HL-60 (cell line): ENCODE data around the gene TUFM.

Experiments
- POLR2AphosphoS5 ChIP-seq: IDR thresholded peaks from 2 replicates; pipeline ENCODE4 v1.6.1; 2012; ENCODE audit warnings: low read depth
- SPI1 ChIP-seq: IDR thresholded peaks from 2 replicates; pipeline ENCODE4 v1.6.1; 2012; ENCODE audit warnings: low read depth, mild to moderate bottlenecking, borderline replicate concordance
- TF ChIP-seq, protein P1 (sequence below): IDR thresholded peaks from one replicate; pipeline ENCODE4 v1.5.1; 2011; ENCODE audit warnings: low read length, control low read depth, inconsistent platforms; ENCODE audit not compliant: insufficient read depth
- TF ChIP-seq, protein P2 (sequence below): IDR thresholded peaks from 2 replicates; pipeline ENCODE4 v1.6.1; 2012; ENCODE audit warnings: low read depth; ENCODE audit not compliant: insufficient replicate concordance

DNA sequence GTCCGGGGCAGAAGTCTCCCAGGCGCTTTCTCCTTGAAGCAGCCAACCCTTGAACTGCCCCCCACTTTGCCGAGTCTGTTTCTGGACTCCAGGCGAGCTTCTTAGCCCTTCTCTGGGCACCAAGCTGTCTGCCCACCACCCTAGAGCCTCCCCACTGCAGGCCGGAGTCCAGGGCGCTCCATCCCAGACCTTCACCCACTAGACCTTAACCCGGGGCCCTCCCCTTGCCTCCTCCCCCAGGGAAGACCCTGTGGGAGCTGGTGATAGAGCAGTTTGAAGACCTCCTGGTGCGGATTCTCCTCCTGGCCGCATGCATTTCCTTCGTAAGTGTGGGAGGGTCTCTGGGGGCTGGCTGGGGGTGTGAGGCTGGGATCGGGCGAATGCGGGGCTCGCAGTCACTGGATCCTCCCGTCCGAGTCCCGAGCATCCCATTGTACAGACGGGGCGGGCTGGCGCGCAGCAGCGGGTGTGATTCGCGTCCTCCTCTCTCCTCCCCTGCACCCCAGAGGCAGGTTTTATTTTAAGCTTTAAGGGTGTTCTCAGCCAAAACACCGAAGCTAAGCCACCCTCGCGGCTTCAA is 33.2 kb upstream of the TUFM start:
- TF ChIP-seq, protein P1, sequence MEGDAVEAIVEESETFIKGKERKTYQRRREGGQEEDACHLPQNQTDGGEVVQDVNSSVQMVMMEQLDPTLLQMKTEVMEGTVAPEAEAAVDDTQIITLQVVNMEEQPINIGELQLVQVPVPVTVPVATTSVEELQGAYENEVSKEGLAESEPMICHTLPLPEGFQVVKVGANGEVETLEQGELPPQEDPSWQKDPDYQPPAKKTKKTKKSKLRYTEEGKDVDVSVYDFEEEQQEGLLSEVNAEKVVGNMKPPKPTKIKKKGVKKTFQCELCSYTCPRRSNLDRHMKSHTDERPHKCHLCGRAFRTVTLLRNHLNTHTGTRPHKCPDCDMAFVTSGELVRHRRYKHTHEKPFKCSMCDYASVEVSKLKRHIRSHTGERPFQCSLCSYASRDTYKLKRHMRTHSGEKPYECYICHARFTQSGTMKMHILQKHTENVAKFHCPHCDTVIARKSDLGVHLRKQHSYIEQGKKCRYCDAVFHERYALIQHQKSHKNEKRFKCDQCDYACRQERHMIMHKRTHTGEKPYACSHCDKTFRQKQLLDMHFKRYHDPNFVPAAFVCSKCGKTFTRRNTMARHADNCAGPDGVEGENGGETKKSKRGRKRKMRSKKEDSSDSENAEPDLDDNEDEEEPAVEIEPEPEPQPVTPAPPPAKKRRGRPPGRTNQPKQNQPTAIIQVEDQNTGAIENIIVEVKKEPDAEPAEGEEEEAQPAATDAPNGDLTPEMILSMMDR: no peak
- TF ChIP-seq, protein P2, sequence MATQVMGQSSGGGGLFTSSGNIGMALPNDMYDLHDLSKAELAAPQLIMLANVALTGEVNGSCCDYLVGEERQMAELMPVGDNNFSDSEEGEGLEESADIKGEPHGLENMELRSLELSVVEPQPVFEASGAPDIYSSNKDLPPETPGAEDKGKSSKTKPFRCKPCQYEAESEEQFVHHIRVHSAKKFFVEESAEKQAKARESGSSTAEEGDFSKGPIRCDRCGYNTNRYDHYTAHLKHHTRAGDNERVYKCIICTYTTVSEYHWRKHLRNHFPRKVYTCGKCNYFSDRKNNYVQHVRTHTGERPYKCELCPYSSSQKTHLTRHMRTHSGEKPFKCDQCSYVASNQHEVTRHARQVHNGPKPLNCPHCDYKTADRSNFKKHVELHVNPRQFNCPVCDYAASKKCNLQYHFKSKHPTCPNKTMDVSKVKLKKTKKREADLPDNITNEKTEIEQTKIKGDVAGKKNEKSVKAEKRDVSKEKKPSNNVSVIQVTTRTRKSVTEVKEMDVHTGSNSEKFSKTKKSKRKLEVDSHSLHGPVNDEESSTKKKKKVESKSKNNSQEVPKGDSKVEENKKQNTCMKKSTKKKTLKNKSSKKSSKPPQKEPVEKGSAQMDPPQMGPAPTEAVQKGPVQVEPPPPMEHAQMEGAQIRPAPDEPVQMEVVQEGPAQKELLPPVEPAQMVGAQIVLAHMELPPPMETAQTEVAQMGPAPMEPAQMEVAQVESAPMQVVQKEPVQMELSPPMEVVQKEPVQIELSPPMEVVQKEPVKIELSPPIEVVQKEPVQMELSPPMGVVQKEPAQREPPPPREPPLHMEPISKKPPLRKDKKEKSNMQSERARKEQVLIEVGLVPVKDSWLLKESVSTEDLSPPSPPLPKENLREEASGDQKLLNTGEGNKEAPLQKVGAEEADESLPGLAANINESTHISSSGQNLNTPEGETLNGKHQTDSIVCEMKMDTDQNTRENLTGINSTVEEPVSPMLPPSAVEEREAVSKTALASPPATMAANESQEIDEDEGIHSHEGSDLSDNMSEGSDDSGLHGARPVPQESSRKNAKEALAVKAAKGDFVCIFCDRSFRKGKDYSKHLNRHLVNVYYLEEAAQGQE: no peak
- TF ChIP-seq POLR2AphosphoS5: no peak
- no peak for TF ChIP-seq SPI1
